Right ventricle myocardium inferior (tissue), 1 donor: Measurements from ENCODE around the gene PSG5. TPM values are rescaled to one million over a fixed set of nuclear protein-coding genes. Genes with fewer than 3 reads are reported as not detected.
"Not testable (repeated sequence)": the region's sequence is repeated elsewhere in the genome, so short reads cannot be mapped to it uniquely, and the experiment has no call there.

Experiments used
- ATAC-seq: fragments of 200-7000 bp; cut with Tn5 transposase; one replicate; pipeline ENCODE4 v1.9.1; 2020; ENCODE audit warnings: mild to moderate bottlenecking, moderate library complexity
- DNase-seq: peaks from one replicate; pipeline ENCODE4 v3.0.0; 2021; ENCODE audit errors: missing footprints
- intact Hi-C: fragments of 100-400 bp; cut with DNase I; formaldehyde crosslinking; loops from one replicate; pipeline ENCODE4 v1.11.0; 2022
- total RNA-seq: library from RNA; stranded (reverse); fragmentation: NEBNext Ultra II Directional; extraction: Animal tissue kit (Norgen Biotek cat#: 25700); gene quantifications from one replicate; pipeline ENCODE4 v1.2.1, GENCODE V29; 2021
- donor health status: DM: no; HTN: yes; CAD: no; lungs with severe emphysema.

The PSG5 gene
- total RNA-seq, 1 donor from 2014 or later, result not detected

DNA sequence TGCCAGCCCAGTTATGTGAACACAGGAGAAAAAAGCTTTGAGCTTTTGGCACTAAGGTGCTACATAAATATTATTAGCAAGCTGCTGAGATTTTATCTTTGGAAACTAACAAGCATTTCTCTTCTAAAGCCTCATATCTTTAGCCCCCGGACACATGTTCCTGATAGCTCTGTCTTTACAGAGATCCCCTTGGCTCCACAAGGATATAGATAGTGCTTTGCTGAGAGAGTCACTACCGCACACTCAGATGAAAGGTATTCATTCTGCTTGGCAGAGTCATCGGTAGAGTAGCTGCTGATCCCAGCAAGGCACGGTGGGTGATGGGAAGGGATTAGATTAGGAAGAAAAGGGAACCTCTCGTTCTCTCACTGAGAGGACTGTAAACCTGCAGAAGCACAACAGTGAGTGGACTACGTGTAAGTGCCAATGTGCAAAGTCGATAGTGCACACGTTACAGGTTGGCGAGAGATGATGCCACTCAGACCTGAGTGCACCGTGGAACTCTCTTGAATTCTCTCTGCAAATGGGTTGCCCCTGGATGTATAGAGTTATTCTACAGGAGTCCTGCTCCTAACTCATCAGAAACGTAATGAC, 65.8 kb downstream of the PSG5 start:
- intact Hi-C loops, DNase-seq, ATAC-seq: not testable (repeated sequence)

DNA sequence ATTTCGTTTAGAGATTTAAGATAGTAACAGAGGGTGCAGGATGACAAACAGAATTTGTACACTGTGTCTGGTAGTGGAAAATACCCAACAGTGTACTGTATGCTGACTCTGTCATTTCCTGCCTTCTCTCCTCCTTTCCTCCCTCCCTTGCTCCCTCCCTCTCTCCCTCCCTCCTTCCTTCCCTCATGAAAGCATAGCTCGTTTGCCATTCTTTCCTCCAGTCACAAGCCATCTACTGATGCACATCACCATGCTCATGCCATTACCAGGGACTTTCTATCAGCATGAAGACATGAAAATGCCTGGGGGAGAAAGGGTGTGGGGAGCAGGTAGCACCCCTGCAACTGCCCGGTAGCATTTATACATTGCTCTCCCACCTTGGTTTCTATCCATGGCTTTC, 66.8 kb downstream of the PSG5 start:
- ATAC-seq, DNase-seq, intact Hi-C loops: not testable (repeated sequence)

Other genes starting within 250 kb of the PSG5 start
- not detected for gene PSG7, start 249.3 kb downstream of the PSG5 start, total RNA-seq
- gene PSG11, start 160.1 kb downstream of the PSG5 start, total RNA-seq, result not detected
- gene PSG2, start 103.8 kb downstream of the PSG5 start, total RNA-seq, result not detected
- not detected for gene PSG4, start 19.1 kb upstream of the PSG5 start, total RNA-seq
- gene PSG9, start 83.0 kb upstream of the PSG5 start, total RNA-seq, result not detected
- gene CD177, start 167.2 kb upstream of the PSG5 start, total RNA-seq, result 0.16 TPM
- not detected for gene TEX101, start 228.4 kb upstream of the PSG5 start, total RNA-seq